Astrocyte (in vitro differentiated cells and primary cell): ENCODE data around the gene MIOX. TPM values are rescaled to one million over a fixed set of nuclear protein-coding genes. Genes with fewer than 3 reads are reported as not detected.

Experiments
- DNase-seq: peaks from one replicate; pipeline ENCODE4 v3.0.0-alpha.2; 2010; ENCODE audit warnings: low read depth
- FAIRE-seq: peaks from 2 replicates; lab custom pipeline; 2011; peaks lifted over from hg19 to GRCh38; lab: Jason Lieb, UNC
- H2AFZ ChIP-seq: 2 replicates; pipeline ENCODE4 v1.6.0; 2012; ENCODE audit warnings: low read depth, low read length, inconsistent platforms
- H3K27ac ChIP-seq: 2 replicates; pipeline ENCODE4 v1.5.1; 2011; ENCODE audit warnings: low read depth, low read length, inconsistent platforms
- H3K27me3 ChIP-seq: 2 replicates; pipeline ENCODE4 v1.6.0; 2011; ENCODE audit warnings: low read length, inconsistent platforms; ENCODE audit not compliant: insufficient read depth
- H3K36me3 ChIP-seq: 2 replicates; pipeline ENCODE4 v1.5.1; 2011; ENCODE audit warnings: low read length, inconsistent platforms; ENCODE audit not compliant: insufficient read depth
- H3K4me1 ChIP-seq: 2 replicates; pipeline ENCODE4 v1.5.1; 2011; ENCODE audit warnings: low read length, inconsistent platforms; ENCODE audit not compliant: insufficient read depth
- H3K4me2 ChIP-seq: 2 replicates; pipeline ENCODE4 v1.6.0; 2012; ENCODE audit warnings: low read length, inconsistent platforms
- H3K4me3 ChIP-seq: 2 replicates; pipeline ENCODE4 v1.5.1; 2011; ENCODE audit warnings: low read depth, mild to moderate bottlenecking, low read length, inconsistent platforms; ENCODE audit not compliant: insufficient read depth
- H3K79me2 ChIP-seq: 2 replicates; pipeline ENCODE4 v1.6.0; 2012; ENCODE audit warnings: mild to moderate bottlenecking, low read length, inconsistent platforms; ENCODE audit not compliant: insufficient read depth
- H3K9ac ChIP-seq: 2 replicates; pipeline ENCODE4 v1.6.0; 2012; ENCODE audit warnings: mild to moderate bottlenecking, low read length, inconsistent platforms
- H3K9me3 ChIP-seq: 2 replicates; pipeline ENCODE4 v1.5.1; 2012; ENCODE audit warnings: low read depth, mild to moderate bottlenecking, low read length, inconsistent platforms; ENCODE audit not compliant: insufficient read depth
- H4K20me1 ChIP-seq: 2 replicates; pipeline ENCODE4 v1.6.0; 2012; ENCODE audit warnings: low read length, inconsistent platforms; ENCODE audit not compliant: insufficient read depth
- H3K27ac Mint-ChIP-seq: one replicate; pipeline ENCODE4 v1.8.0; 2021; ENCODE audit warnings: mild to moderate bottlenecking, mixed read lengths; ENCODE audit not compliant: unreplicated experiment
- H3K27me3 Mint-ChIP-seq: one replicate; pipeline ENCODE4 v1.8.0; 2021; ENCODE audit warnings: low read depth, mixed read lengths; ENCODE audit not compliant: unreplicated experiment
- H3K36me3 Mint-ChIP-seq: one replicate; pipeline ENCODE4 v1.8.0; 2021; ENCODE audit warnings: low read depth, mixed read lengths; ENCODE audit not compliant: unreplicated experiment
- H3K4me1 Mint-ChIP-seq: one replicate; pipeline ENCODE4 v1.8.0; 2021; ENCODE audit warnings: low read depth, mixed read lengths; ENCODE audit not compliant: unreplicated experiment
- H3K4me3 Mint-ChIP-seq: one replicate; pipeline ENCODE4 v1.8.0; 2021; ENCODE audit warnings: mild to moderate bottlenecking, moderate library complexity, mixed read lengths; ENCODE audit not compliant: unreplicated experiment
- H3K9me3 Mint-ChIP-seq: one replicate; pipeline ENCODE4 v1.8.0; 2021; ENCODE audit warnings: mild to moderate bottlenecking, mixed read lengths; ENCODE audit not compliant: unreplicated experiment
- EZH2 ChIP-seq: IDR thresholded peaks from 2 replicates; pipeline ENCODE4 v1.6.1; 2012; ENCODE audit warnings: mild to moderate bottlenecking, low read length, inconsistent platforms; ENCODE audit not compliant: insufficient read depth
- total RNA-seq: library from RNA; stranded (reverse); gene quantifications from 2 replicates; pipeline ENCODE4 v1.2.1, GENCODE V29; 2021
- TF ChIP-seq, protein P1 (sequence below): IDR thresholded peaks from 2 replicates; pipeline ENCODE4 v1.5.1; 2011; ENCODE audit warnings: low read depth, mild to moderate bottlenecking, inconsistent platforms, low read length, moderate library complexity; ENCODE audit not compliant: insufficient read depth

MIOX gene
- total RNA-seq, 1 donor from 2014 or later, result 0.91 TPM

DNA sequence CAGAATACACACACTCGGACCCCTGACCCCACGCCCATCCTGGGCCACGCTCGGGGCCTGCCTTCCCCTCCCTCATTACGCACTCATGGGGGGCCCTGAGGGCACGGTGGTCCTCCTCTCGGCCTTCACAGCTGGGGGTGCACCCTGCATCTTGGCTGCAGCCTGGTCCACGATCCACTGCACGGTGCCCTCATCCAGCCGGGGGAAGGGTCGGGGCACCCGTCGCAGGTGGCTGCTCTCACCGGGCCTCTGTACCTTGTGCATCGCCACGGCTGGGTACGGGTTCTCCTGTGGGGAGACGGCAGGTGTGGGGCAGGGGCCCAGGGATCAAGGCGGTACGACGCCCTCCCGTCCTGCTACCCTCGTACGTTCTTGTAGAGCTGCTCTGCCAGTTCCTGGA, 22.2 kb upstream of the MIOX start:
- Histone ChIP-seq H3K27me3 (no peaks in the 10 kb centered on the region), H3K27ac (no peak overlapping the region), H2AFZ (no peak overlapping the region), H3K4me3 (no peak overlapping the region), H3K9ac (no peak overlapping the region), H4K20me1 (peaks cover 37% of the 10 kb centered on the region), H3K4me2 (no peak overlapping the region), H3K79me2 (peaks cover 18% of the 10 kb centered on the region), H3K4me1 (peaks cover 4% of the 10 kb centered on the region), H3K36me3 (peaks cover 7% of the 10 kb centered on the region), H3K9me3 (no peaks in the 10 kb centered on the region)
- Mint-ChIP-seq H3K27me3 (no peaks in the 10 kb centered on the region), H3K36me3 (no peaks in the 10 kb centered on the region), H3K4me1 (peaks cover 2% of the 10 kb centered on the region), H3K9me3 (no peaks in the 10 kb centered on the region), H3K4me3 (no peak overlapping the region), H3K27ac (no peak overlapping the region)
- TF ChIP-seq EZH2, result no peak
- TF ChIP-seq, protein P1, sequence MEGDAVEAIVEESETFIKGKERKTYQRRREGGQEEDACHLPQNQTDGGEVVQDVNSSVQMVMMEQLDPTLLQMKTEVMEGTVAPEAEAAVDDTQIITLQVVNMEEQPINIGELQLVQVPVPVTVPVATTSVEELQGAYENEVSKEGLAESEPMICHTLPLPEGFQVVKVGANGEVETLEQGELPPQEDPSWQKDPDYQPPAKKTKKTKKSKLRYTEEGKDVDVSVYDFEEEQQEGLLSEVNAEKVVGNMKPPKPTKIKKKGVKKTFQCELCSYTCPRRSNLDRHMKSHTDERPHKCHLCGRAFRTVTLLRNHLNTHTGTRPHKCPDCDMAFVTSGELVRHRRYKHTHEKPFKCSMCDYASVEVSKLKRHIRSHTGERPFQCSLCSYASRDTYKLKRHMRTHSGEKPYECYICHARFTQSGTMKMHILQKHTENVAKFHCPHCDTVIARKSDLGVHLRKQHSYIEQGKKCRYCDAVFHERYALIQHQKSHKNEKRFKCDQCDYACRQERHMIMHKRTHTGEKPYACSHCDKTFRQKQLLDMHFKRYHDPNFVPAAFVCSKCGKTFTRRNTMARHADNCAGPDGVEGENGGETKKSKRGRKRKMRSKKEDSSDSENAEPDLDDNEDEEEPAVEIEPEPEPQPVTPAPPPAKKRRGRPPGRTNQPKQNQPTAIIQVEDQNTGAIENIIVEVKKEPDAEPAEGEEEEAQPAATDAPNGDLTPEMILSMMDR, result no peak
- no peak for FAIRE-seq
- DNase-seq, result no peak

DNA sequence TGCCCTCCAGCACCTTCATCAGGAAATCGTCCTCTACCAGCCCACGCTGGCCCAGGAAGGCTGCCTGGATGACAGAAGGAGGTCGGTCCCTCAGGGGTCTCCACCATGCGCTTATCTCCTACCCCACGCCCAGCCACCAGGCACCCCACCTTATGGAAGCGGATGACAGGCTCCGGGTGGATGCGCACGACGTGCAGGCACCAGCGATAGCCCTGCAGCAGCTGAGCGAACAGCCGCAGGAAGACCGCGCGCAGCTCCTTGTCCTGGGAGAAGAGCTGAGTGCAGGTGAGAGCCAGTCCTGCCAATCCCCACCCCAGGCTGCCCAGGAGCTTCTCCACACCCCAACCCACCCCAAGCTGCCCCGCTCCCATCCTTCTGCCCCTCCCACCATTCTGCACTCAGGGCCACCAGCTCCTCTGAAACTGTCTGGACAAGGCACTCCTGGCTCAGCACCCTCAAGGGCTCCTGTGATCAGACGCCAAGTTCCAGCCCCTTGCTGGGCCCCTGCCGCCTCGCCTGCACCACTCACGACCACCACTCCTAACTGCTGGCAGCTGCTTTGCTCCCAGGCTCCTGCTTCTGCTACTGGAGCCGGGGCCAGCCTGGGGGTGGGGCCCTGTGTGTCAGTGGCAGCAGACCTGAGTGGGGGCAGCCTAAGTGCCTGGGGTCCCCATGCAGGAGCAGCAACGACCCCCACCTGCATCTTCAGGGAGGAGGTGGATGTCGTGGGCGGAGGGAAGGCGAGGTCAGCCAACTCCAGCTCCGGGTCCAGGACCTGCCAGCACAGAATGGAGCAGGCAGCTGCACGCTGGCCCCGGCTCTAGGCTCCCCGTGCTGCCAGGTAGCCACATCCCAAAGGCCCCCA, 21.4 kb upstream of the MIOX start:
- Histone ChIP-seq H3K27ac (no peak overlapping the region), H3K36me3 (peaks cover 7% of the 10 kb centered on the region), H3K9ac (no peak overlapping the region), H3K79me2 (peaks cover 27% of the 10 kb centered on the region), H3K4me2 (no peak overlapping the region), H3K27me3 (no peaks in the 10 kb centered on the region), H3K4me1 (peaks cover 13% of the 10 kb centered on the region), H4K20me1 (peaks cover 45% of the 10 kb centered on the region), H3K9me3 (no peaks in the 10 kb centered on the region), H3K4me3 (no peak overlapping the region), H2AFZ (no peak overlapping the region)
- Mint-ChIP-seq H3K4me3 (no peak overlapping the region), H3K4me1 (peaks cover 4% of the 10 kb centered on the region), H3K27ac (no peak overlapping the region), H3K9me3 (no peaks in the 10 kb centered on the region), H3K27me3 (no peaks in the 10 kb centered on the region), H3K36me3 (no peaks in the 10 kb centered on the region)
- TF ChIP-seq, protein P1, result no peak
- no peak for TF ChIP-seq EZH2
- DNase-seq (no peak), FAIRE-seq (no peak)

DNA sequence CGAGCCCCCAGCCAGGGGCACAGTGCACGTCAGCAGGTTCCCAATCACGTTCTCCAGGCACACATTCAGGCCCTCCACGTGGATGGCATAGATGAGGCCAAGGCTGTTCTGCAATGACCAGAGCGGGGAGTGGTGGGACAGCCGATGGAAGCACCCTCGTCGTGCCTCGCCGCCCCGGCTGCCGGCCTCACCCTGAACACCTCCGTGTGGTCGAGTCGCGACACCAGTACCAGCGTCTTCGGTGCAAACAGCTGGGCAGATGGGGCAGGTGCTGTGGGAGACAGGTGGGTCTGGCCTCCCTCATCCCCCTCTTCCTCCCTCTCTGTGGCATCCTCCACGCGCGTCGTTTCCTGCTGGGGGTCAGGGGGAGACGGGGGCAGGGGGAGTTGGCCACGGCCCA, 19.3 kb upstream of the MIOX start:
- no peak for FAIRE-seq
- Histone ChIP-seq H3K4me1 (peaks cover 18% of the 10 kb centered on the region), H3K27ac (no peak overlapping the region), H3K4me2 (no peak overlapping the region), H3K79me2 (peaks cover 47% of the 10 kb centered on the region), H3K9ac (no peak overlapping the region), H3K36me3 (peaks cover 4% of the 10 kb centered on the region), H3K9me3 (no peaks in the 10 kb centered on the region), H2AFZ (no peak overlapping the region), H4K20me1 (peaks cover 66% of the 10 kb centered on the region), H3K4me3 (no peak overlapping the region), H3K27me3 (no peaks in the 10 kb centered on the region)
- Mint-ChIP-seq H3K36me3 (peaks cover 1% of the 10 kb centered on the region), H3K4me3 (no peak overlapping the region), H3K27me3 (no peaks in the 10 kb centered on the region), H3K9me3 (no peaks in the 10 kb centered on the region), H3K4me1 (peaks cover 9% of the 10 kb centered on the region), H3K27ac (no peak overlapping the region)
- DNase-seq, result no peak
- TF ChIP-seq EZH2, result no peak
- TF ChIP-seq, protein P1, result no peak
